NCI-H748 (cell line): ENCODE data around the gene LONP1.
"Not testable (repeated sequence)": the region's sequence is repeated elsewhere in the genome, so short reads cannot be mapped to it uniquely, and the experiment has no call there.

Source experiments
- DNase-seq: peaks from one replicate; lab custom pipeline; 2025; ENCODE audit not compliant: unreplicated experiment; lab: John Stamatoyannopoulos, UW

LONP1 gene

DNA sequence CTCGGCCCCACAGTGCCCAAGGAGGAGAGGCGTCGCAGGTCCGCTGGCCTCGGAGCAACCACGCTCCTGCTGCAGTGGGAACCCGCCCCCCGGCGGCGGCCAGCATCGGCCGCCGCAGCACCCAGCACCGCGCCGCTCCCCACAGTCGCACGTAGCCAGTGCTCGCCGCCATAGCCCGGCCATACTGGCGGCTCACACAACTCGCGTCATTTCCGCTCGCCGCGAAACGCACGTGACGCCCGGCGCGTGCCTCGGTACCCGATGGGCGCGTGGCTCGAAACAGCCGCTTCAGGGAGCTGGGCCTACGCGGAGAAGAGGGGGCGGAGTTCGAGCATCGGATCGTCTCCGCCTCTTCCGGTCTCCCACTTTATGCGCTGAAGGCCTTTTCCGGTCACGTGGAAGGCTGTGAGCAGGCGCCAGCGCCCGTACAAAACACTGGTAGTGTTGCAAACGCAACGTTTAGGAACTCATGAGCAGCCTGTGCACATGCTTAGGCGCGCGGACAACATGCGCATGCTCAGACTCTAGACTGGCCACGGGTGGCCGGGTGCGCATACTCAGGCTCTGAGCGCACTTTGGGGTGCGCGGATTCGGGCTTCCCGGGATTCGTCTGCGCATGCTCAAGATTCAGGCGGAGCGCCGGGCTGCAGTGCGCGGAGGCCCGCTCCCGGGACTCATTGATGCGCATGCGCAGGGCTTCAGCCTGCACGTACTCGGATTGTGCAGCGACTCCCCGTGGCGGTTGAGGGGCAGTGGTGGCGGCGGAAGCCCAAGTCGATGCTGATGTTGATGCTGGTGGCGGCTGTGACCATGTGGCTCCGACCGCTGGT, at the start of gene LONP1, which contains the start of gene CATSPERD:
Gene LONP1, minus strand, starts transcription at position 186 of the 830 bp plus-strand sequence. Its CDS starts 14 bp downstream, at position 172.
Gene CATSPERD, plus strand, starts transcription at position 677 of the 830 bp plus-strand sequence. Its CDS starts 101 bp downstream, at position 778.
- peak; percentile 97 for DNase-seq

DNA sequence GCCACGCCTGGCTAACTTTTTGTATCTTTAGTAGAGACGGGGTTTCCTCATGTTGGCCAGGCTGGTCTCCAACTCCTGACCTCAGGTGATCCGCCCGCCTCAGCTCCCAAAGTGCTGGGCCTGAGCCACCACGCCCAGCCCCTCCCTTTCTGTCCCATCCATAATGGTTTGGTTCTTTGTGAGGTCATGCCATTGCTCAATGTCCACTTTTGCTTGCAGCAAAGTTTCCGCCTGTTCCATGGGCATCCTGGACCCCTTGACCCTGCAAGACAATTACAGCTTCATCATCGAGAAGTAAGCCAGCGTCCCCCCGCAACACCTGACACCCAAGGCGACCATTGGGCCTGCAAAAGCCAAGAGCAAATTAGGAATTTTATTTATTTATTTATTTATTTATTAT, 48.0 kb upstream of the LONP1 start:
- no peak for DNase-seq

- DNase-seq, result no peak
Observed at GRCh38 chr19:5765220-5765619, 45.3 kb upstream of the LONP1 start.

DNA sequence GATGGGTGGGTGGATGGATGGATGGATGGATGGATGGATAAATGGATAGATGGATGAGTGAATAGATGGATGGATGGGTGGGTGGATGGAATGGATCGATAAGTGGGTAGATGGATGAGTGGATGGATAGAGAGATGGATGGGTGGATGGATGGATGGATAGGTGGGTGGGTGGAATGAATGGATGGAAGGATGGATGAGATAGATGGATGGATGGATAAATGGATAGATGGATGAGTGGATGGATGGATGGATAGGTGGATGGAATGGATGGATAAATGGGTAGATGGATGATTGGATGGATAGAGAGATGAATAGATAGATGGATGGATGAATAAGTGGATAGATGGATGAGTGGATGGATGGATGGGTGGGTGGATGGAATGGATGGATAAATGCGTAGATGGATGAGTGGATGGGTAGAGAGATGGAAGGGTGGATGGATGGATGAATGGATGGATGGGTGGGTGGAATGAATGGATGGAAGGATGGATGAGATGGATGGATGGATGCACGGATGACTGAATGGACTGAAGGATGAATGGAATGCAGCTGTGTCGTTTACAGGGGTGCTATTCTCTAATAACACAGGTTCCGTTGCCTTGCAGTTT, 42.8 kb upstream of the LONP1 start:
- DNase-seq, result no peak

DNA sequence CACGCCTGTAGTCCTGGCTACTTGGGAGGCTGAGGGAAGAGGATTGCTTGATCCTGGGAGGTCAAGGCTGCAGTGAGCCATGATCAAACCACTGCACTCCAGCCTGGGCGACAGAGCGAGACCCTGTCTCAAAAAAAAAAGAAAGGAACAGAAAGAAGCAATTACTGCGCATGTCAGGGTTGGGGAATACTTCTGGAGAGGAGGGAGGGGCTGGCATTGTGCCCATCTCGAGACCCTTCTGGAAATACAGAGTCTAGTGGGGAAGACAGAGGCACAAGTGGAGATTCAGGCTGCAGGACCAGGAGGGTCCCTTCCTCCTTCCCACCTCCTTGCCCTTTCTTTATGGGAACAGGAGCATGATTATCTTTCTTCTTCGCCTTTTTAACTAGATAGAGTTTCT, 33.8 kb upstream of the LONP1 start:
- no peak for DNase-seq

- DNase-seq, result no peak
Observed at GRCh38 chr19:5751709-5752108, 31.8 kb upstream of the LONP1 start.

GRCh38 chr19:5749505-5749904, 29.6 kb upstream of the LONP1 start:
- no peak for DNase-seq

GRCh38 chr19:5748920-5749319, 29.0 kb upstream of the LONP1 start:
- DNase-seq, result peak; percentile 39

GRCh38 chr19:5744999-5745398, 25.1 kb upstream of the LONP1 start:
- DNase-seq, result not testable (repeated sequence)

DNA sequence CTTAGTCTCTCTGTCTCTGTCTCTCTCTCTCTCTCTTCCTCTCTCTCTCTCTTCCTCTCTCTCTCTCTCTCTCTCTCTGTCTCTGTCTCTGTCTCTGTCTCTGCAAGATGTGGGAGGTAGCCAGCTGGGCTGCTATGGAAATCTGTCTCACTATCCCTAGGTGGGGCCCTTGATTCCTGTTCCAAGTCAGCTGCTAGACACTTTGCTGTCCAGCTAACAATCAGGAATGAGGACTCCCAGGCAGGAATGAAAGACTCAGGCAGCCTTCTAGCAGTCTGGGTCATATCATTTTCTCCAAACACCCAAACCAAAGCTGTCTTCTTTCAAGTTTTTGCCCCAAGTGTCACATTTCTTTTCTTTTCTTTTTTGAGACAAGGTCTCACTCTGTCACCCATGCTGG, 23.7 kb upstream of the LONP1 start:
- DNase-seq, result no peak

GRCh38 chr19:5742051-5742450, 22.1 kb upstream of the LONP1 start:
- DNase-seq, result no peak

DNA sequence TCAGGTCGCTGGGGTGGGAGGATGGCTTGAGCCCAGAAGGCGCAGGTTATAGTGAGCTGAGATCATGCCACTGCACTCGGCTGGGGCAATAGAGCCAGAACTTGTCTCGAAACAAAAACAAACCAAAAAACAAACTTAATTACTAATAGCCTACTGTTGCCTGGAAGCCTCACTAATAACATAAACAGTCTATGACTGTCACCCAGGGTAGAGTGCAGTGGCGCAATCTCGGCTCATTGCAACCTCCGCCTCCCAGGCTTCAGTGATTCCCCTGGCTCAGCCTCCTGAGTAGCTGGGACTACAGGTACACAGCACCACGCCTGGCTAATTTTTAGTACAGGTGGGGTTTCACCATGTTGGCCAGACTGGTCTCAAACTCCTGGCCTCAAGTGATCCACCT, 18.5 kb upstream of the LONP1 start:
- no peak for DNase-seq

DNA sequence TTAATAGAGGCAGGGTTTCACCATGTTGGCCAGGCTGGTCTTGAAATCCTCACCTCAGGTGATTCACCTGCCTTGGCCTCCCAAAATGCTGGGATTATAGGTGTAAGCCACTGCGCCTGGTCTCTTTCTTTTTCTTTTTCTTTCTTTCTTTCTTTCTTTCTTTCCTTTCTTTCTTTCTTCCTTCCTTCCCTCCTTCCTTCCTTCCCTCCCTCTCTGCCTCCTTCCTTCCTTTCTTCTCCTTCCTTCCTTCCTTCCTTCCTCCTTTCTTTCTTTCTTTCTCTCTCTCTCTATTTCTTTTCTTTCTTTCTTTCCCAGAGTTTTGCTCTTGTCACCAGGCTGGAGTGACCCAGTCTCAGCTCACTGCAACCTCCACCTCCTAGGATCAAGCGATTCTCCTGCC, 13.2 kb upstream of the LONP1 start:
- DNase-seq, result not testable (repeated sequence)

- DNase-seq, result no peak
Observed at GRCh38 chr19:5727453-5728050, 7.6 kb upstream of the LONP1 start.

GRCh38 chr19:5719274-5719960, 529 bp downstream of the LONP1 start:
- DNase-seq, result peak; percentile 37

DNA sequence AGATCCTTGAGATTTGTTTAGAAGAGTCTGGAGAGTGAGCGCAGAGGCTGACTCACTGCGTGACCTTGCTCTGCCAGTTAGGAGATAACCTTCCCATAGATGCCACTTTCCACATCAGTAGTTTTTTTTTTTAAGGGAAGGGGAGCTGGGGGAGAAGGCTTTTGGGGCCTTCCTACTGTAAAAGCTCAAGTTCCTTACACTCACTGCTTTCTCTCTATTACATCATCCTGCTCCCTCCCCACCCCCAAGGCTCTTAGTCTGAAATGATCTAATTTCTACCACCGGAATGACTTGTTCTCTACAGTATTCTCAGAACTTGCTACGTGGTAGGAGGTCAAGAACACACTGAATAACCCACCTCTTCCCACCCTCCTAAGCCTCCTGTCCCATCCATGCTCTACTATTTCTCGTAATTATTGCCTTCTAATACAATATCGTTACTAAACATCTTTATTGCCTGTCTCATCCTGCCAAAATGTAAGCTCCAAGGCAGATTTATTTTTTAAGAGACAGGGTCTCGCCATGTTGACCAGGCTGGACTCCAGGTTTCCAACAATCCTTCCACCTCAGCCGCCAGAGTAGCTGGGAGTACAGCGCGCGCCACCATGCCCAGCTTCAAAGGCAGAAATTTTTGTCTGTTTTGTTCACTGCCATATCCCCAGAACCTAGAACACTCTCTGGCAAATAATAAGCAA, 1.2 kb downstream of the LONP1 start:
- DNase-seq, result no peak

GRCh38 chr19:5718037-5718578, 1.8 kb downstream of the LONP1 start:
- no peak for DNase-seq

GRCh38 chr19:5717215-5717935, 2.6 kb downstream of the LONP1 start:
- no peak for DNase-seq

DNA sequence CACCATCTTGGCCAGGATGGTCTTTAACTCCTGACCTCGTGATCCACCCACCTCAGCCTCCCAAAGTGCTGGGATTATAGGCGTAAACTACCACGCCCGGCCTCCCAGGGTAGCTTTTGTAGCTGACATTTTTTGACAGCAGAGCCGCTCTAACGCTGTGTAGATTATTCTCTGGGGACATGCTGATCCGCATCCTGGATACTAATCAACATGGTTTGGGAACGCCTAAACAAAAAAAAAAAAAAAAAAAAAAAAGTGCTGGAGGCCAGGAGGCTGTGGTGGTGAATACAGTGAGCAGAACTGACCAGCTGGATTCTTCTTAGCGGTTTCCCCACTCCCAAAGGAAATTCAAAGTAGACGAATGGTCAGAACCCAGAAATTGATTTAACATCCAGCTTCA, 5.1 kb downstream of the LONP1 start:
- no peak for DNase-seq

DNA sequence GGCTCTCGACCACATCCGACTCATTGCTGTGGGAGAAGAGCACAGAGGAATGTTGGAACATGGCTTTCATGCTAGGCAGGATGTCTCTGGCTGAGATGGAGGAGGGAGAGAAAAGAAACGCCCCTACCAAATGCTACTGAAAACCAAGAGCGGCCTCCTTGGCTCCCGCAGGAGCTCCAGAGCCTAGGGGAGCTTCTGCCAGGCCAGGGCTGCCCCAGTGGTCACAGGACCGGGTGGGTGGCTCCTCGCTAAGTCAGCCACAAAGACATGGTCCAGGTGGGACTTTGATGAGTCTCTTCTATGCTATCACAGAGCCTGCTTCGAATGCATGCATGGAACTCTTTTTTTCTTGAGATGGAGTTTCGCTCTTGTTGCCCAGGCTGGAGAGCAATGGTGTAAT, 6.7 kb downstream of the LONP1 start:
- DNase-seq, result no peak
